KMS-11 (cell line): Measurements from ENCODE around the gene DEPDC5.

Source experiments
- H2AFZ ChIP-seq: fragments of 200-600 bp; sonication (generic); 2 replicates; pipeline ENCODE4 v1.6.1; 2016; ENCODE audit warnings: antibody characterized with exemption, mixed run types, low read depth
- H3K27ac ChIP-seq: fragments of 200-600 bp; sonication (generic); 2 replicates; pipeline ENCODE4 v1.6.1; 2016; ENCODE audit warnings: mild to moderate bottlenecking, mixed run types
- H3K27me3 ChIP-seq: fragments of 200-600 bp; sonication (generic); 2 replicates; pipeline ENCODE4 v1.6.1; 2017; ENCODE audit warnings: mild to moderate bottlenecking, low read depth, mixed run types, moderate library complexity; ENCODE audit not compliant: insufficient read depth
- H3K36me3 ChIP-seq: fragments of 200-600 bp; sonication (generic); 2 replicates; pipeline ENCODE4 v1.6.1; 2017; ENCODE audit warnings: mild to moderate bottlenecking, mixed run types; ENCODE audit not compliant: insufficient read depth
- H3K4me1 ChIP-seq: fragments of 200-600 bp; sonication (generic); 2 replicates; pipeline ENCODE4 v1.6.1; 2016; ENCODE audit warnings: mild to moderate bottlenecking, low read depth, mixed run types; ENCODE audit not compliant: poor library complexity, severe bottlenecking
- H3K4me2 ChIP-seq: fragments of 200-600 bp; sonication (generic); 2 replicates; pipeline ENCODE4 v1.7.0; 2016; ENCODE audit warnings: mild to moderate bottlenecking, mixed run types
- H3K4me3 ChIP-seq: fragments of 200-600 bp; sonication (generic); IDR thresholded peaks from 2 replicates; pipeline ENCODE4 v1.6.1; 2017; ENCODE audit warnings: low read depth, low read length, mixed read lengths; ENCODE audit not compliant: insufficient read depth
- H3K79me2 ChIP-seq: fragments of 200-600 bp; sonication (generic); 2 replicates; pipeline ENCODE4 v1.6.1; 2016; ENCODE audit warnings: low read depth, mixed run types; ENCODE audit not compliant: insufficient read depth
- H3K9ac ChIP-seq: fragments of 200-600 bp; sonication (generic); 2 replicates; pipeline ENCODE4 v1.6.1; 2016; ENCODE audit warnings: mild to moderate bottlenecking, mixed run types
- H4K20me1 ChIP-seq: fragments of 200-600 bp; sonication (generic); 2 replicates; pipeline ENCODE4 v1.6.1; 2016; ENCODE audit warnings: mild to moderate bottlenecking, mixed run types; ENCODE audit not compliant: insufficient read depth
- TF ChIP-seq, protein P1 (sequence below): fragments of 200-600 bp; sonication (generic); conservative IDR thresholded peaks from 2 replicates; pipeline ENCODE4 v1.6.1; 2017; ENCODE audit warnings: low read depth, mild to moderate bottlenecking, antibody characterized with exemption, low read length, moderate library complexity, mixed read lengths

The DEPDC5 gene

DNA sequence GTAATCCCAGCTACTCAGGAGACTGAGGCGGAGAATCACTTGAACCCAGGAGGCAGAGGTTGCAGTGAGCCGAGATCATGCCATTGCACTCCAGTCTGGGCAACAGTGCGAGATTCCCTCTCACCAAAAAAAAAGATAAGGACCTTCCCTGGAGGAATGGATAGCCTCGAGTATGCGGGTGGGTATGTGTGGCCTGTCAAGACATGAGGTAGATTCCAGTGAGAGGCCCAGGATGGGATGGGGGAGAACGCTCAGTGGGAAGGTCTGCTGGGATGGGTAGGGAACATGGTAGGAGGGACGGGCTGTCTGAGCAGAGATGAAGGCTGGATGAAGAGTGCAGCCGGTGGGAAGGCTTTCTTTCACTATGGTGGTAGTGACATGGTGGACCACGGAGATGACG lies 151.5 kb downstream of the DEPDC5 start:
- H3K79me2 ChIP-seq, result no peaks in the 10 kb centered on the region
- H3K4me2 ChIP-seq, result no peak overlapping the region
- H3K9ac ChIP-seq, result no peak overlapping the region
- no peaks in the 10 kb centered on the region for H3K36me3 ChIP-seq
- no peak overlapping the region for H3K4me3 ChIP-seq
- no peaks in the 10 kb centered on the region for H4K20me1 ChIP-seq
- no peaks in the 10 kb centered on the region for H3K27me3 ChIP-seq
- H2AFZ ChIP-seq, result no peak overlapping the region
- no peak overlapping the region for H3K27ac ChIP-seq
- no peaks in the 10 kb centered on the region for H3K4me1 ChIP-seq
- TF ChIP-seq, protein P1, sequence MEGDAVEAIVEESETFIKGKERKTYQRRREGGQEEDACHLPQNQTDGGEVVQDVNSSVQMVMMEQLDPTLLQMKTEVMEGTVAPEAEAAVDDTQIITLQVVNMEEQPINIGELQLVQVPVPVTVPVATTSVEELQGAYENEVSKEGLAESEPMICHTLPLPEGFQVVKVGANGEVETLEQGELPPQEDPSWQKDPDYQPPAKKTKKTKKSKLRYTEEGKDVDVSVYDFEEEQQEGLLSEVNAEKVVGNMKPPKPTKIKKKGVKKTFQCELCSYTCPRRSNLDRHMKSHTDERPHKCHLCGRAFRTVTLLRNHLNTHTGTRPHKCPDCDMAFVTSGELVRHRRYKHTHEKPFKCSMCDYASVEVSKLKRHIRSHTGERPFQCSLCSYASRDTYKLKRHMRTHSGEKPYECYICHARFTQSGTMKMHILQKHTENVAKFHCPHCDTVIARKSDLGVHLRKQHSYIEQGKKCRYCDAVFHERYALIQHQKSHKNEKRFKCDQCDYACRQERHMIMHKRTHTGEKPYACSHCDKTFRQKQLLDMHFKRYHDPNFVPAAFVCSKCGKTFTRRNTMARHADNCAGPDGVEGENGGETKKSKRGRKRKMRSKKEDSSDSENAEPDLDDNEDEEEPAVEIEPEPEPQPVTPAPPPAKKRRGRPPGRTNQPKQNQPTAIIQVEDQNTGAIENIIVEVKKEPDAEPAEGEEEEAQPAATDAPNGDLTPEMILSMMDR, result no peak

DNA sequence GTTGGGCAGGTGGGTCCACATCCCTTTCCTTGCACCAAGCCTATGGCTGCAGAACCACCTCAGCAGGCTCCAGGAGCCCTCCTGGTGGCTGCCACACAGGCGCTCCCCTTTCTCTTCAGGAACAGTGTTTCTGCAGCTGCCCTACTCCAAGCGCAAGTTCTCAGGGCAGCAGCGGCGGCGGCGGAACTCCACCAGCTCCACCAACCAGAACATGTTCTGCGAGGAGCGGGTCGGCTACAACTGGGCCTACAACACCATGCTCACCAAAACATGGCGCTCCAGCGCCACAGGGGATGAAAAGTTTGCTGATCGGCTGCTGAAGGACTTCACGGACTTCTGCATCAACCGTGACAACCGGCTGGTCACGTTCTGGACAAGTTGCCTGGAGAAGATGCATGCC lies 152.3 kb downstream of the DEPDC5 start:
- Histone ChIP-seq H3K36me3 (no peaks in the 10 kb centered on the region), H3K4me2 (no peak overlapping the region), H3K27ac (no peak overlapping the region), H3K4me3 (no peak overlapping the region), H3K27me3 (no peaks in the 10 kb centered on the region), H3K79me2 (no peaks in the 10 kb centered on the region), H3K9ac (no peak overlapping the region), H2AFZ (no peak overlapping the region), H4K20me1 (no peaks in the 10 kb centered on the region), H3K4me1 (no peaks in the 10 kb centered on the region)
- TF ChIP-seq, protein P1, result no peak

DNA sequence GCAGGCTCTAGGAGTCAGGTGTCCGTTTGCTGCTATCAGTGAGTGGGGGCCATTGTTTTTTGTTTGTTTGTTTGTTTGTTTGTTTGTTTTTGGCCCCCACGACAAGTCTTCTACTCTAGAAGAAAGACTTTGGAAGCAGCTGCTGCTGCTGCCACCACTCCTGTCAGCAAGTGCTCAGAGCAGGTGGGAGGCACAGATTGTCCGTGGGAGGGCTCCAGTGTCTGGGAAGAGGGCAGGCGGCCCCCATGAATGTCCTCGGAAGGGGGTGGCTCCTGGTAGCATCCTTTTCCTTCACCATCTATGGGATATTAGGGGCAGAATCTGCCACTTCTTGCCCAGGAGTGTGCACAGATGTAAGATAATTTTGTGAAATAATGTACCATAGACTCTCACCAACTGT lies 152.8 kb downstream of the DEPDC5 start:
- no peaks in the 10 kb centered on the region for H3K36me3 ChIP-seq
- no peak overlapping the region for H3K4me3 ChIP-seq
- no peaks in the 10 kb centered on the region for H3K27me3 ChIP-seq
- H3K9ac ChIP-seq, result no peak overlapping the region
- H3K27ac ChIP-seq, result no peak overlapping the region
- H4K20me1 ChIP-seq, result no peaks in the 10 kb centered on the region
- H3K79me2 ChIP-seq, result no peaks in the 10 kb centered on the region
- no peak overlapping the region for H3K4me2 ChIP-seq
- TF ChIP-seq, protein P1, result no peak
- H2AFZ ChIP-seq, result no peak overlapping the region
- no peaks in the 10 kb centered on the region for H3K4me1 ChIP-seq

DNA sequence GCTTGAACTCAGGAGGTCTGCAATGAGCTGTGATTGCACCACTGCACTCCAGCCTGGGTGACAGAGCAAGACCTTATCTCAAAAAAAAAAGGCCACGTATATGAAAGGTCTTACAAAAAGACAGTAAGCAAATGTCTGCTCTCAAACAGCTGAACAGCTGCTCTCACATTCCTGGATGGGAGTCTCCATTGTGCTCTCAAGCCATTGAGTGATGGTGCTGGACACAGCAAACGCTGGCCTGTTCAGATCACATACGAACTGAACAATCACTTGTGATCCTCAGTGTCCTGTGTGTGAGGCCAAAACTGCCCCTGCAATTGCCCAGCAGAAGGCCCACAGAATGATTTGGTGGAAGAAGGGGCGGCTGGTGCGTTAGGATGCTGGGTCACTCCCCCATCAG lies 156.2 kb downstream of the DEPDC5 start:
- TF ChIP-seq, protein P1, result no peak
- Histone ChIP-seq H3K27me3 (no peaks in the 10 kb centered on the region), H3K4me3 (no peak overlapping the region), H3K9ac (no peak overlapping the region), H3K4me2 (no peak overlapping the region), H3K4me1 (no peaks in the 10 kb centered on the region), H4K20me1 (no peaks in the 10 kb centered on the region), H3K79me2 (no peaks in the 10 kb centered on the region), H2AFZ (no peak overlapping the region), H3K36me3 (no peaks in the 10 kb centered on the region), H3K27ac (no peak overlapping the region)
